GM23248 (cell line): ENCODE results near the gene FMO1. TPM values are rescaled to one million over a fixed set of nuclear protein-coding genes. Genes with fewer than 3 reads are reported as not detected.

Experiments
- DNase-seq: peaks from one replicate; pipeline ENCODE4 v3.0.0-alpha.2; 2015
- H2AFZ ChIP-seq: fragments of 200-600 bp; sonication (generic); 2 replicates; pipeline ENCODE4 v1.6.1; 2016; ENCODE audit warnings: antibody characterized with exemption
- H3F3A ChIP-seq: fragments of 200-600 bp; sonication (generic); 2 replicates; pipeline ENCODE4 v1.6.1; 2016; ENCODE audit warnings: mild to moderate bottlenecking, antibody characterized with exemption, mixed run types; ENCODE audit not compliant: insufficient read depth
- H3K27ac ChIP-seq: fragments of 200-600 bp; sonication (generic); 2 replicates; pipeline ENCODE4 v1.5.1; 2016; ENCODE audit warnings: mild to moderate bottlenecking
- H3K27me3 ChIP-seq: fragments of 200-600 bp; sonication (generic); replicated peaks from 2 replicates; pipeline ENCODE4 v1.6.1; 2016; ENCODE audit warnings: mild to moderate bottlenecking; ENCODE audit not compliant: insufficient read depth
- H3K36me3 ChIP-seq: fragments of 200-600 bp; sonication (generic); 2 replicates; pipeline ENCODE4 v1.6.1; 2016; ENCODE audit warnings: low read depth, mild to moderate bottlenecking
- H3K4me1 ChIP-seq: fragments of 200-600 bp; sonication (generic); 2 replicates; pipeline ENCODE4 v1.6.1; 2016; ENCODE audit warnings: mild to moderate bottlenecking; ENCODE audit not compliant: insufficient read depth
- H3K4me2 ChIP-seq: fragments of 200-600 bp; sonication (generic); one replicate; pipeline ENCODE4 v1.6.1; 2016; ENCODE audit warnings: mild to moderate bottlenecking; ENCODE audit not compliant: unreplicated experiment
- H3K4me3 ChIP-seq: fragments of 200-600 bp; sonication (generic); 2 replicates; pipeline ENCODE4 v1.5.1; 2016; ENCODE audit warnings: mild to moderate bottlenecking
- H3K79me2 ChIP-seq: fragments of 200-600 bp; sonication (generic); 2 replicates; pipeline ENCODE4 v1.6.1; 2016; ENCODE audit warnings: mild to moderate bottlenecking; ENCODE audit not compliant: insufficient read depth
- H3K9ac ChIP-seq: fragments of 200-600 bp; sonication (generic); 2 replicates; pipeline ENCODE4 v1.6.1; 2016; ENCODE audit warnings: mild to moderate bottlenecking
- H3K9me2 ChIP-seq: fragments of 200-600 bp; sonication (generic); 2 replicates; pipeline ENCODE4 v1.6.1; 2016; ENCODE audit warnings: mixed run types, mild to moderate bottlenecking, moderate library complexity; ENCODE audit not compliant: insufficient read depth
- H3K9me3 ChIP-seq: fragments of 200-600 bp; sonication (generic); one replicate; pipeline ENCODE4 v1.6.1; 2017; ENCODE audit warnings: low read depth
- H4K20me1 ChIP-seq: fragments of 200-600 bp; sonication (generic); 2 replicates; pipeline ENCODE4 v1.6.0; 2016; ENCODE audit not compliant: insufficient read depth
- EZH2 ChIP-seq: fragments of 200-600 bp; sonication (generic); IDR thresholded peaks from 2 replicates; pipeline ENCODE4 v1.6.1; 2018; ENCODE audit warnings: antibody characterized with exemption, mild to moderate bottlenecking; ENCODE audit not compliant: insufficient read depth, poor library complexity, severe bottlenecking
- EZH2phosphoT487 ChIP-seq: fragments of 200-600 bp; sonication (generic); IDR thresholded peaks from 2 replicates; pipeline ENCODE4 v1.6.1; 2018; ENCODE audit warnings: antibody characterized with exemption, moderate library complexity, mild to moderate bottlenecking, low read depth; ENCODE audit not compliant: insufficient read depth
- WGBS, 2 experiments: methylation state at CpG; one replicate each; pipeline ENCODE4 v1.1.6; 2015 to 2017; ENCODE audit warnings: low lambda C conversion rate in 2 of 2, low coverage in 1 of 2; ENCODE audit errors: missing lambda C conversion rate in 2 of 2; 5-methylcytosine and 5-hydroxymethylcytosine counted together
- in situ Hi-C: fragments of 300-500 bp; cut with MboI; formaldehyde crosslinking; loops from 2 replicates; pipeline ENCODE4 v1.15.0; 2020
- polyA plus RNA-seq: library from polyadenylated mRNA; unstranded; fragments of >200 nt; fragmentation: Nextera tagmentation; extraction: Ambion mirVana; gene quantifications from 2 replicates; pipeline ENCODE4 v1.2.1, GENCODE V29; 2016
- total RNA-seq: library from RNA; depleted of rRNA; stranded (reverse); fragments of >200 nt; shearing (Covaris generic); gene quantifications from 2 replicates; pipeline ENCODE4 v1.2.3, GENCODE V29; 2014

FMO1 gene
- total and polyA plus RNA-seq, 2 experiments from 2014 or later = not detected

GRCh38 chr1:171217658-171218443 lies 30.4 kb upstream of the FMO1 start:
- Histone ChIP-seq H2AFZ (no peak overlapping the region), H3K79me2 (no peaks in the 10 kb centered on the region), H3K9me2 (no peaks in the 10 kb centered on the region), H3F3A (peaks cover 13% of the 10 kb centered on the region; the same call in 1 of the 2 replicates), H3K27me3 (0 out of 2 replicates have a peak, but pooled peaks cover 11% of the 10 kb centered on the region), H3K4me2 (no peak overlapping the region), H3K4me3 (no peak overlapping the region), H3K36me3 (no peaks in the 10 kb centered on the region), H4K20me1 (no peaks in the 10 kb centered on the region), H3K27ac (no peak overlapping the region), H3K9ac (no peak overlapping the region), H3K4me1 (peaks cover 24% of the 10 kb centered on the region), H3K9me3 (no peaks in the 10 kb centered on the region)
- TF ChIP-seq EZH2 = no peak
- TF ChIP-seq EZH2phosphoT487 = no peak
- in situ Hi-C loops = no loop called here
- DNase-seq = no peak
- 85 to 88% methylated on average over 9 of the region's 9 CpGs for WGBS, 2 experiments

GRCh38 chr1:171218661-171219060 lies 29.6 kb upstream of the FMO1 start:
- no peaks in the 10 kb centered on the region for H4K20me1 ChIP-seq
- peaks cover 24% of the 10 kb centered on the region for H3K4me1 ChIP-seq
- no peaks in the 10 kb centered on the region for H3K36me3 ChIP-seq
- no peak for TF ChIP-seq EZH2phosphoT487
- TF ChIP-seq EZH2 = no peak
- in situ Hi-C loops = no loop called here
- peak overlapping the region; percentile 66 for H3K4me2 ChIP-seq
- H3F3A ChIP-seq = peaks cover 13% of the 10 kb centered on the region; the same call in 1 of the 2 replicates
- 54 to 56% methylated on average over 1 of the region's 1 CpG for whole genome bisulfite sequencing, 2 experiments
- no peaks in the 10 kb centered on the region for H3K9me3 ChIP-seq
- H3K9me2 ChIP-seq = no peaks in the 10 kb centered on the region
- H2AFZ ChIP-seq = no peak overlapping the region
- no peak overlapping the region for H3K27ac ChIP-seq
- H3K27me3 ChIP-seq = 0 out of 2 replicates have a peak, but pooled peaks cover 11% of the 10 kb centered on the region
- H3K79me2 ChIP-seq = no peaks in the 10 kb centered on the region
- no peak overlapping the region for H3K9ac ChIP-seq
- DNase-seq = no peak
- no peak overlapping the region for H3K4me3 ChIP-seq

GRCh38 chr1:171219346-171220080 lies 28.8 kb upstream of the FMO1 start:
- 91 to 94% methylated on average over 2 of the region's 2 CpGs for WGBS, 2 experiments
- H3K4me3 ChIP-seq = no peak overlapping the region
- H3K4me1 ChIP-seq = peaks cover 24% of the 10 kb centered on the region
- no peak for TF ChIP-seq EZH2
- no peak for TF ChIP-seq EZH2phosphoT487
- H3K4me2 ChIP-seq = peak overlapping the region; percentile 66
- no peaks in the 10 kb centered on the region for H3K9me3 ChIP-seq
- H2AFZ ChIP-seq = no peak overlapping the region
- H3K27ac ChIP-seq = no peak overlapping the region
- no peak overlapping the region for H3K9ac ChIP-seq
- H3K36me3 ChIP-seq = no peaks in the 10 kb centered on the region
- 0 out of 2 replicates have a peak, but pooled peaks cover 11% of the 10 kb centered on the region for H3K27me3 ChIP-seq
- DNase-seq = peak; percentile 28
- H4K20me1 ChIP-seq = no peaks in the 10 kb centered on the region
- no peaks in the 10 kb centered on the region for H3K9me2 ChIP-seq
- in situ Hi-C loops = loop anchor here (10.0 kb wide), 1 partner anchor 135 kb away; no protein-coding TSS in a partner anchor
- H3F3A ChIP-seq = peaks cover 13% of the 10 kb centered on the region; the same call in 1 of the 2 replicates
- no peaks in the 10 kb centered on the region for H3K79me2 ChIP-seq

DNA sequence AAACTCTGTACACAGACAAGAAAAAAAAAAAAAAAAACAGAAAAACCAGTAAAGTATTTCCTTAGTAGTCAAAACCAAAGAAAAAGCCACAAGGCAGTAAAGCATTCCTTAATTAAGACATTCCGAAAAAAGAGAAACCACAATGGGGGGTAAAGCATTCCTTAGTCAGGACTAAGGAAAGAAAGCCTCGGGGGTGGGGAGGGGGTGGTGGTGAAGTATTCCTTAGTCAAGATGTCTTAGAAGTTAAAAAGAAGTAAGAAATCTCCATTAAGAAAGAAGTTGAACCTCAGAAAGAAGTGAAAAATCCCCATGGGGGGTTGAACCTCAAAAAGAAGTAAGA lies 28.2 kb upstream of the FMO1 start:
- no peak overlapping the region for H3K9ac ChIP-seq
- in situ Hi-C loops = loop anchor here (10.0 kb wide), 1 partner anchor 135 kb away; no protein-coding TSS in a partner anchor
- H3K4me2 ChIP-seq = peak overlapping the region; percentile 66
- H3K4me3 ChIP-seq = no peak overlapping the region
- peak overlapping the region; percentile 21; the same call in 1 of the 2 replicates for H2AFZ ChIP-seq
- peak; percentile 68 for DNase-seq
- 0 out of 2 replicates have a peak, but pooled peaks cover 11% of the 10 kb centered on the region for H3K27me3 ChIP-seq
- peaks cover 13% of the 10 kb centered on the region; the same call in 1 of the 2 replicates for H3F3A ChIP-seq
- TF ChIP-seq EZH2phosphoT487 (0 out of 2 replicates have a peak, but pooled peaks have one; percentile 46), EZH2 (no peak)
- no peaks in the 10 kb centered on the region for H3K9me2 ChIP-seq
- peaks cover 24% of the 10 kb centered on the region for H3K4me1 ChIP-seq
- H3K27ac ChIP-seq = no peak overlapping the region
- WGBS, 2 experiments = 0 to 5% methylated on average over 2 of the region's 2 CpGs
- no peaks in the 10 kb centered on the region for H4K20me1 ChIP-seq
- H3K36me3 ChIP-seq = no peaks in the 10 kb centered on the region
- H3K9me3 ChIP-seq = no peaks in the 10 kb centered on the region
- H3K79me2 ChIP-seq = no peaks in the 10 kb centered on the region
